HG03025 (cell line): ENCODE measurements around the gene TMEM198.

Source experiments
- ATAC-seq: cut with Tn5 transposase; IDR thresholded peaks from one replicate; pipeline ENCODE4 v1.9.1; 2021; ENCODE audit warnings: mild to moderate bottlenecking, moderate library complexity; ENCODE audit not compliant: unreplicated experiment, low FRiP score

Gene TMEM198

DNA sequence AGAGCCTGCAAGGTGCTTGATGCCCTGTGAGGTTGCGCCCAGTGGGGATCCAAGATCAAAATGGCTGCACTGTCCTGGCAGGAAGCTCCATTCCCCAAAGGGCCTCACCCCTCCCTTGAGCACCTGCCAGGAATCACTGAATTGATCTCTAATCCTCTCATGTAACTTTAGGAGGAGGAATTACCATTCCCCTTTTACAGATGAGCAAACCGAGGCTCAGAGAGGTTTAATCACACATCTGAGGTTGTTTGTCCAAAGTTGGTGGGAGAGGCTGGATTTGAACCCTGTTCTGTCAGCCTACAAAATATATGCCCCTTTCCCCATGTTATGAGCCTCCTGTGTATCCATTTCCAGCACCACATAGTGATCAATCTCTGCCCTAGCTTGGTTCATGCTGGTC, 19.0 kb upstream of the TMEM198 start:
- ATAC-seq: no peak

DNA sequence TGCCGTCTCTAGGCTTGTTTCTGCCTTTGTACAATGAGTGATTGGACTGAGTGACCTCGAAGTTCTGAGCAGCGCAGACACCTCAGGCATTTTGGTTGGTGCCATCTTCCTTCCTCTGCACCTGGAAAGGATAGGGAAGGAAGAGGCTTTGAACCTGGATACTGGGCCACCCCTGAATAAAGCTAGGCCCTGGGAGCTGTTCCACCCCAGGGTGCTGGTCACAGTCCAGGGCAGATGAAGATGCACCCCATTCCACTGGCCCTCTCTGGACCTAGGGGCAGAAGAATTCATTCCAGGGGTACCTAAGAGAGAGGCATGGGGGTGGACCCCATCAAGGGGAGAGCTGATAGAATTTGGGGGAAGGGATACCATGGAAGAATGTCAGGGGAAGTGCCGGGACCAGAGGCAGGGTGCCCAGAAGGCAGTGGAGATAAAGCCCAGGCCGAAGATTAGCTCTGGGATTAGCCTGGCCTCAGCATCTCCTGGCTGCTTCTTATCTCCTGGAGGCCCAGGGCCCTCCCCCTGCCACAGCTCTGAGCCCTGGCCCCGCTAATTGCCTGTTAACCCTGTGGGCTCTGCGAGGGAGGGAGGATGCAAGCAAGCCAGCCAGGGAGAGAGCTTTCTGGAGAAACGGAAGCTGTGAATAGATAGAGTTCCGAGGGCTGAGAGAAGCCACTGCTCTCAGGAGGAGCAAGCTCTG, 18.1 kb upstream of the TMEM198 start:
- ATAC-seq: no peak

DNA sequence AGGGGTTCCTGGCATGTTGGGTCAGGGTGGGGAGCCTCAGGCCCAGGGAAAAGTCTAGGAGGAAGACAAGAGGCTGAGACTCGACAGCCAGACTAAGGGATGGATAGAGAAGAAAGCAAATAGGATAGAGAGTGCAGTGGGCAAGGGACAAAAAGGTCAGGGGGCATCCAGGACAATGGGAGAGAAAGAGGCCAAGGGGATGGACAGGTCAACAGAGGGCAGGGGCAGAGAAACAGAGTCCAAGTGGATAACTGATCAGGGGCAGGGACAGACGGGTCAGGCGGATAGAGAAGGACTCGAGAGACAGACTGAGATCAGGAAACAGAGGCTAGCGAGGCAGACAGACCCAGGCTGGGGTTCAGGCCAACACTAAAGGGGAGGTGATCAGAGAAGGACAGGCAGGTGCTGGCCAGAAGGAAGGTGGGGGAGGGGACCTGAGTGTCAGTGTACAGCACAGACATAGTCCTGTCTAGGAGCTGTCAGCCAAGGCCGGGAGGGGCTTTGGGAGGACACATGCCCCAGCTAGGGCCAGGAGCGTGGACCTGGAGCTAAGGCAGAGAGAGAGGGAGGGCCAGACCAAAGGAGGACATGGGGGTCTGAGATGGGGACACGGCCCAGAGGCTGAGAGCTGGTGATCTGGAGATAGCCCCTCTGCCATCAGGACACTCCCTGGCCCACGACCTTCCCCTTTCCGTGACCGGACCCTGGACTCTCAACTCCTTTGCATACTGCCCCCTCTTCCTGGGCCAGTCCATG, 17.3 kb upstream of the TMEM198 start:
- no peak for ATAC-seq

DNA sequence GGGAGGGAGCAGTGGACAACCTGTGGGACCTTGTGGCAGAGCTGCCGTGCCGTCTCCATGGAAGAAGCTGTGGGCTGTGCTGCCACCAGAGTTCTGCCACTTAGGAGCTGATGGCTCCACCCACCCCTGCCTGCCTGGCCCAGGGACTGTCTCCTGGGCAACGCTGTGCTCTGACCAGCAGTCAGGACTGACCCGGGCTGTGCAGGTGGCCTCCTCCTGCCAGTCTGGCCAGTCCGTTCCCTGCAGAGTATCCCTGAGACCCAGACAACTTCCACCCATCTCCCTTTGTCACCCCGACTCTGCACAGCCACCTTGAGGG, 16.8 kb upstream of the TMEM198 start:
- no peak for ATAC-seq

DNA sequence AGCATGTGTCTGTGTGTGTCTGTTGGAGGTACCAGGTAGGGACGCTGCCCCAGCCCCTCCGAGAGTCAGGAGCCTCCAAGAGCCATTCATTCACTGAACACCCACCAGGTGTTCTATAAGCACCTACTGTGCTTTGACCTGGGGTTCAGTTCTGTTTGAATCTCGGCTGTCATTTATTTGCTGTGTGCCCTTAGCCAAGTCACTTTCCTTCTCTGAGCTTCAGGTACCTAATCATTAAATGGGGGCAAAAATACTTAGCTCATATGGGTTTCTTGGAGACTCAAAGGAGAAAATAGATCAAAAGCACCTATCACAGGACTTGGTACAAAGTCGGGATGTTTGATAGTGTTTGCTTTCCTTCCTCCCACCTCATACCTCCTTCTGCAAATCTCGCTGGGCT, 16.4 kb upstream of the TMEM198 start:
- ATAC-seq: no peak

DNA sequence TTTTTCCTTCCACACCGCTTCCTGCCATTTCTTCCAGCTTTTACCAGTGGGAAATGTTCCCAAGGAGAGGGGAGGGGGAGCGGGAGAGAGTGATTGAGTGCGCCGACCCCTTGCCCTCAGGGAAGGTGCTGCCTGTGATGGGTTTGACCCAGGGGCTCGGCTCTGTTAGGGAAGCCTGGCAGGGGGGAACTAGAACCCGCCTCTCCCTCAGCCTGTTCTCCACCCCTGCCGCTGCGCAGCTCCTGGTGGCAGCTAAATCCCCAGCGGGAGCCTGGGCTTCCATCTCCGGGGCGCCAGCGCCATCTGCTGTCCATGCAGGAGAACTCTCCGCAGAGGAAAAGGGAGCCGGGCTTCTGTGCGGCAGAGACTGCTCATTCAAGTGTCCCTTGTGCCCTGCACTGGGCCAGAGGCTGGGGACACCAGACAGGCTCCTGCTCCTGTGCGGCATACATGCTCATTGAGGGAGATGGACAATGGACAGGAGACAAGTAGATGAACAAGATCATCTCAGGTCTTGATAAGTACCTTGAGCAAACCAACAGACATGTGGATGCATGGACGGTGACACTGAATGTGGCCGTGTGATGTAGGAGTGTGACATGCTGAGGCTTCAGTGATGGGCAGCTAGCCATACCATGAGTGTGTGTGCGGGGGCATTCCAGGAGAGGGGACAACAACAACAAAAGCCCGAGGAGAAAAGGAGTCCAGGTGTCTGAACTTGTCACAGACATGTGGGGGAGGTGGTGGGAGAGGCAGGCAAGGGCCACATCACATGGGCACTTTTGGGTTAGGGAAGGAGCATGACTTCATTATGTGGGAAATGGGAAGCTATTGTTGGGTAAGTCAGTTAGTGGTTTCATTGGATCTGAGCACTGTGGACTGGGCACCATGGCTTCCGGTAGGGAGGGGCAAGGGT, 13.5 kb upstream of the TMEM198 start:
- ATAC-seq: no peak

DNA sequence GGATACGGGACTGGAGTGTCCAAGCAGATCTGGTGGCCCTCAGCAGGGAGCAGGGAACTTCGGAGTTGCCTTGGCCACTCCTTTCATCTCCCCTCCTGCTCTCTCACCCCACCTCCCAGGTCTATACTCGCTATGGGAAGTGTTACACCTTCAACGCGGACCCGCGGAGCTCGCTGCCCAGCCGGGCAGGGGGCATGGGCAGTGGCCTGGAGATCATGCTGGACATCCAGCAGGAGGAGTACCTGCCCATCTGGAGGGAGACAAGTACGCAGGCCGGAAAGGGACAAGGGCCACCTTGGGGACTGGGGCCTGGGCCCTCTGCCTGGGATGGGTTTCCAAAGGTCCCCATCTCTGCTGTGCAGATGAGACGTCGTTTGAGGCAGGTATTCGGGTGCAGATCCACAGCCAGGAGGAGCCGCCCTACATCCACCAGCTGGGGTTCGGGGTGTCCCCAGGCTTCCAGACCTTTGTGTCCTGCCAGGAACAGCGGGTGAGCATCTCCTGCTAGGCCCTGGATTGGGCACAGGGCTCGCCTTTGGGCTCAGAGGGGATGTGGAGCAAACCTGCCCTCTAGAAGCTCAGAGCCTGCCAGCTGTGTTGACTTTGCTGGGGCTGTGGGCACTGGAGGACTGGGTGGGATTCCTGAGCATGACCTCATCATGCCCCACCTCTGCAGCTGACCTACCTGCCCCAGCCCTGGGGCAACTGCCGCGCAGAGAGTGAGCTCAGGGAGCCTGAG, 12.0 kb upstream of the TMEM198 start:
- ATAC-seq: no peak

DNA sequence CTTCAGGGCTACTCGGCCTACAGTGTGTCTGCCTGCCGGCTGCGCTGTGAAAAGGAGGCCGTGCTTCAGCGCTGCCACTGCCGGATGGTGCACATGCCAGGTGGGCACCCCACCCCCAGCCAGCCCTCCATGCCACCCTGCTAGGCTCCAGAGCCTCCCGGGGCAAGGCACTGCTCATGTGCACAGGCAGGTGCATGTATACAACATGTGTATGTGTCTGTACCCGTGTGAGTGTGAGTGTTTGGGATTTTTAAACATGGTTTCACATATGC, 11.5 kb upstream of the TMEM198 start:
- no peak for ATAC-seq

DNA sequence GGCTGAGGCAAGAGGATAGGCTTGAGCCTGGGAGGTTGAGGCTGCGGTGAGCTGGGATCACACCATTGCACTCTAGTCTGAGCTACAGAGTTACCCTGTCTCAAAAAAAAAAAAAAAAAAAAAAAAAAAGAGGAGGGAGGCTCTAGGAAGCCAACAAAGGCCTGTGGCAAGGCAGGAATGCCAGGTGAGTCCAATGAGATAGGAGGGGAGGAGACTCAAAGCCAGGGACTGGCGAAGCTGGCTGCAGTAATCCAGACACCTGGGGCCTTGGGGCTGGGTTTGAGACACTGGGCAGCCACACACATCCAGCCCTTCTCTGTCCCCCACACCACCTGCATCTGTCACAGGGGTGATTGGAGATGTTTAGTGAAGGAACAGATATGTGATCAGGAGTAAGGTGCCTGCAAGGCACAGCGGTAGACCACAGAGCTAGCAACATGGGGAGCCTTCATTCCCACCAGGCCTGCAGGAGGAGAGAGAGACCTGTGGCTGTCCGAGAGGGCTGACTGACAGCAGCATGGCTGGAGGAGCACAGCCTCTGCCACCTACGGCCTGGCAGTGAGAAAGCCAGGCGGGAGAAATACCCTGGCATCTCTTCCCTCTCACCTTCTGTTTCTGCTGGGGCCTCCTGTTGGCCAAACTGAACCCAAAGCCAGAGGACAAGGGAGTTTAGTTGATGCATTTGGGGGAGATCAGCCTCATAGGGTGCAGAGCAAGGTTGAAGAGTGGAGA, 9.7 kb upstream of the TMEM198 start:
- ATAC-seq: no peak

DNA sequence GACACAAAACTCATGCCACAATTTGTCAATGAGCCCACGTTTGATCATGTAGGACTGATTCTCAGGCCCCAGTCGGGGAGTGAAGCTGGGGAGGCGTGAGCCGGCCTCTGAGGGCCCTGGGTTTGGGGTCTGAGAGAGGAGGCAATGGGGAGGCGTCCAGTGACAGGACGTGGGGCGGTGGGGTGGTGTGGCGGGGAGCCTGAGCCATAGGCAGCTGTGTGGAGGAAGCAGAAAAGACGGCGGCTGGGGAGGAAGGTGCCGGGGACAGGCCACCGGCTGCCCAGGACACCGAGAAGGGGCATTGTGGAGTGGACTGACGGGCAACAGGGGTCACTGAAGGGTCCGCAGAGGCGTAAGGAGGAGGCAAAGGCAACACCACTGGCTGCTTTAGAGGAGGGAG, 7.4 kb upstream of the TMEM198 start:
- ATAC-seq: no peak

DNA sequence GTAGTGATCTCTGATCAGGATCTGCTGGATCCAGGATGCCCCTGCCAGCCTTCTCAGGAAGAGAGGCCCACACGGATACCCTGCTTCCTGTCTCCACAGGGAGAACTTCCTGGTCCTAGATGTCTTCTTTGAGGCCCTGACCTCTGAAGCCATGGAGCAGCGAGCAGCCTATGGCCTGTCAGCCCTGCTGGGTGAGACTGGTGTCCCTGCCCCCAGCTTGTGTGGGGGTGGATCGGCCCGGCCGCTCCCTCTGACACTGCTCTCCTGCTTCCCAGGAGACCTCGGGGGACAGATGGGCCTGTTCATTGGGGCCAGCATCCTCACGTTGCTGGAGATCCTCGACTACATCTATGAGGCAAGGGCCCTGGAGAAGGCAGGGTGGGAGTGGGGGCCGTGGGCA, 6.9 kb upstream of the TMEM198 start:
- ATAC-seq: no peak

DNA sequence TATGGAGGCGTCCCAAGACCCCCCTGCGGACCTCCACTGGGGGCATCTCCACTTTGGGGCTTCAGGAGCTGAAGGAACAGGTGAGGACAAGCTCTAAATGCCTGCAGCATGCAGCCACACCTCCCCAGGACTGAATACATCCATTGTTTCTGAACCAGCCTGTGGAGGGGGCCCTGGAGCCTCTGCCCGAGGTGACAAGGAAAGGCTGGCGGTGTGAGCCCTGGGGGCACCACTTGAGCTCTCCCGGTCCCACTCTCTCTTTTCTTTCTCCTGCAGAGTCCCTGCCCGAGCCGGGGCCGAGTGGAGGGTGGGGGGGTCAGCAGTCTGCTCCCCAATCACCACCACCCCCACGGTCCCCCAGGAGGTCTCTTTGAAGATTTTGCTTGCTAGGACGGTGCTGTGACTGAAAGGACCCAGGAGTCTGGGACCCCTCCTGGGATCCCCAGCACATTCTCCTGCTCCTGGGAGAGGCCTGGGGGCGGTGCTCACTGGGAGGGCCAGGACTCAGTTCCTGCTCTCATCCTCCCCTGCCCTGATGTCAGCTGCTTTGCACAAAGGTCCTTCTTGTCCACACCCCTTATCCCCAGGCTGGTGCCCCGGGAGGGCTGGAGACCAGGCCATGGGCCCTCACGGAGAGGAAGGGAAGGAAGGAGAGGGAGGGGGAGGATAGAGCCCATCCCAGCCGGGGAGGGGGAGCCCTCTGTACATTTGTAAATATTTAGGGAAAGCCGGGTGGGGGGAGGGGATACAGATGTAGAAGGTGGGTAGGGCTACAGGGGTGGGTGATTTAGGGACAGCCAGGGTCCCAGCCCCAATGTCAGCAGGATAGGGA, 6.0 kb upstream of the TMEM198 start:
- ATAC-seq: no peak

DNA sequence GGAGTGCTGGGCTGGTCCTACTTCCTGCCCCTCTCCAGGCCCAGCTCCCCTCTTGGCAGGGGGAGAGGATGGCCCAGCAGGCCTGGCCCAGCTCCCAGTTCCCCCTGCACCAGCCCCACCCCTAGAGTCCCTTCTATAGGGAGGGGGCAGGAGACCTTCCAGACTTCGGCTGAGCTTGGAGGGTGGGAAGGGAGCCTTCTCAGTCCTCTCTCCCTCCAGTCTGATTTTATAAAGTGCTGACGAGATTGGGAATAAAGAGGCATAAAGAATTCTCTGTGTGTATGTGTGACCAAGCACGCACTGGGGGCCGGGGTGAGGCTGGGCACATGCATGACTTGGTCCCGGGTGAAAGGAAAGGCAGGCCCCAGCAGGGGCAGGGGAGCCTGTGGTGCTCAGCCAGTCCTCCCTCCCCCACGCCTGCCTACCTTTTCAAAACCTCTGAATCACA, 5.3 kb upstream of the TMEM198 start:
- ATAC-seq: no peak

DNA sequence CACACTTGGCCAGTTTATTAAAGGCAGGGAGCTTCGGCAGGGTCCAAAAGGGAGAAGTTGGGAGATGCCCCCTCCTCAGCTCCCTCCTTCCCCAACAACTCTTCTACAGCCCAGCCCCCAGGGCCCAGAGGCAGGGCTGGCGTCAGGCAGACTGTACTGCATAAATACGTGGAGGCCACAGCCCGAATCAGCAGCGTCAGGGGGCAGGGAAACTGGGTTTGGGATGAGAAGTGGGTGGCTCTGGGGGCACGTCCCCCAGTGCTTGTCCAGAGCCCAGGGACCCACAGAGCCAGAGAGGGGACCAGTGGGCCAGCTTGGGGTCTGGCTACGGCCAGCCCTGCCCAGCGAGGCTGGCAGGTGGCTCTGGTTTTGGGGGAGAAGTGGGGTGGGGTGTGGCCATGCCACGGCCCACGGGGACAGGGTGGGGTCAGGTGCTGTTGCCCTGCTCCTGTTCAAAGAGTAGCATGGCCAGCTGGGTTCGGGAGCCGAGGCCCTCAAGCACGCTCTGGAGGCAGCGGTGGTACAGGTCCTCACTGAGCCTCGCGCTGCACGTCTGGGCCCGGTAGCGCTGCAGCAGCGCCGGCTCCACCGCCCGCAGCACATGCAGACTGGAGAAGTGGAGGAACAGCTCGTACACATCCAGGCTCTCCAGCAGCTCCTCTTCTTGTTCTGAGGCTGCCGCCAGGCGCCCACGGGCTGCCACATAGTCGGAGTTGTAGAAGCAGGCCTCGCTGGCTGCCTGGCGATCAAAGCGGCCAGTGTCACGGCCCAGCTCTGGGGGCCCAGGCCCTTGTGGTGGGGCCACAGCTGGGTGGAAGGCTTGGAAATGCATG, 4.7 kb upstream of the TMEM198 start:
- no peak for ATAC-seq

DNA sequence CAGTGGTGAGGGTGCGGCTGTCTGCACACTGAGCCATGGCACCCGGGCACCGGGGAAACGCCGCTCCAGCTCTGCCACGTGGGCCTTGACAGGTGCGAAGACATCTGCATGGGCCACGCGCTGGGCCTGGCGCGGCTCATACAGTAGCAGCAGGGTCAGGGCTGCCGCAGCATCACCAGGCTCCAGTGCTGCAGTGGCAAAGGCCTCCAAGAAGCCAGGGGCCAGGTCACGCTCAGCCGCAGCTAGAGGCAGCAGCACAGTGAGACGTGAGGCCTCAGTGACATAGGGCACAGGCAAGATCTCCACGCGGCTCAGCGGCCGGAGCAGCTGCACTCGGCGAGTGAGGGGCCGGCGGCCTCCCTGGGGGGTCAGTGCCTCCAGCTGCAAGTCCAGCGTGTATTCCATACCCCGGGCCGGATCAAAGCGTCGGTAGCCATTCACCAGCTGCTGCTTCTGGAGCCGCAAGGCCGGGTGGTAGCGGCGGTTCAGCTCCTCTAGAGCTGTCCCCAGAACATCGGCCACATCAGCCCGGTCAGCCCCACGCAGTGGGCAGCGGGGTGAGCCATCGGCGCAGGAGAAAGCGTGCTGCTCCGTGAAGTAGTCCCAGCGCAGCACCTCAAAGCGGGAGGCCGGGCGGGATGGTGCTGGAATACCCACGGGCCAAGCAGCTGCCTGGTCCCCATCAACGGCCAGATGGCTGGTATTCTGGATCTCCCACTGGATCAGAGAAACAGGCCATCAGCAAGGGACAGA, 3.7 kb upstream of the TMEM198 start:
- ATAC-seq: no peak

DNA sequence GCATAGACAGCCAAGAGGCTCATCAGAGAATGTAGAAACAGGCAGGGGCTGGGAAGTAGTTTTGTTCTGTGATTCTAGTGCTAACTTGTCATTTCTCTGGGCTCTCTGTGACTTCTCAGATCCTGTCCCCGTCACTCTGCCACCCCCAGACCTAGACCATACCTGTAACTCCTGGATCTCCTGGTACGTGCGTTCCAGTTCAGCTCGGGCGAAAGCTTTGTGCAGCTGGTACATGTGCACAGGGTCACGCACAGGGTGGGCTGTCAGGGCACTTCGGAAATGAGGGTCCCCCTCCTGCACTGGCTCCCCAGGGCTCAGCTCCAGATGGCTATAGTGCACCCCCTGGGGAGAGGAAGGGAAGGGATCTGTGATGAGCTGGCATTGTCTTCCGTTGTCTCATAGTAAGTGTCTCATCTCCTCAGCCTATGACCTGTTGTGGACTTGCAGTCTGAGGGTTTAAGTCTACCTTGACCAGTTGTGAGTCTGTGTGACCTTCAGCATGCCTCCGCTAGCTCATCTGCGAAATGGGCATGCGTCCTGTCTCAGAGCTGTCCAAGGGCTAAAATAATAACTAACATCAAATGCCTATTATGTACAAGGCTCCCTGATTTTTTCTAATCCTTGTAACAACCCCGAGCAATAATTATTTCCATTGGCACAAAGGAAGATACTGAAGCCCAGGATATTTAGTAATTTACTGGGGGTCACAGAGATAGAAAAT, 2.9 kb upstream of the TMEM198 start:
- ATAC-seq: no peak

DNA sequence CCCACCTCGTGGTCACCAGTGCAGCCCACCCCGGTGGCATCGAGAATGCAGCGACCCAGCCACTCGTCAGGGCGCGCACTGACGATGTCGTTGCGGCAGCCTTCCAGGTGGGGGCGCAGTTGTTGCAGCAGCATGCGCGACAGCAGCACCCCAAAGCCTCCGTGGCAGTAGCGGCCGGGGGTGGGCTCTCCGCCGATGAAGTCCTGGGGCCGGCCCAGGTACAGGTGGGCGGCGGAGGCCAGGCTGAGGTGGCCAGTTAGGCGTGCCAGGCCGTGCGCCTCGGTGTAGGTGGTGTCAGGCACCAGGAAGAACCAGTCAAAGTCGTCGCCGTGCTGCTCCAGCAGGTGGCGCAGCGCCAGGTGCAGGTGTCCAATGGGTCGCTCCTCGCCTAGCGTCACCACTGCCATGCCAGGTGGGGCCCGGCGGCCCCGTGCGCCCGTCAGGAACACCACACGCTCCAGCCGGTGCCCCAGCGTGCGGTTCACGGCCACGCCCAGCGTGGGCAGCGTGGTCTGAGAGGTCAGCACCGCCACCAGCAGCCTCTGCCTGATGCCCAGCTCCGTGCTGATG, 2.1 kb upstream of the TMEM198 start:
- ATAC-seq: peak; percentile 45
